Panc1 (cell line): ENCODE data around the gene LTC4S. TPM values are rescaled to one million over a fixed set of nuclear protein-coding genes. Genes with fewer than 3 reads are reported as not detected.

ENCODE experiments used
- ATAC-seq: fragments of 200-7000 bp; cut with Tn5 transposase; 2 replicates; pipeline ENCODE4 v1.9.1; 2020; ENCODE audit warnings: mild to moderate bottlenecking, moderate library complexity
- BruUV-seq: library from RNA; stranded (reverse); fragments of 400-500 nt; replicated peaks from 2 replicates; lab custom pipeline; 2021; lab: Mats Ljungman, UMichigan
- CTCF ChIA-PET: fragments of 300-600 bp; sonication (Branson Sonifier 250); formaldehyde crosslinking; loops from one replicate; lab custom pipeline; 2022; ENCODE audit warnings: antibody characterized with exemption; lab: Charles Lee
- POLR2A ChIA-PET: fragments of 300-600 bp; sonication (Branson Sonifier 250); formaldehyde crosslinking; loops from one replicate; lab custom pipeline; 2022; ENCODE audit warnings: antibody characterized with exemption; lab: Charles Lee
- DNase-seq: peaks from one replicate; pipeline ENCODE4 v3.0.0-alpha.2; 2010; ENCODE audit warnings: low read depth, low spot score
- H3K27ac ChIP-seq: 2 replicates; pipeline ENCODE4 v1.5.1; 2011; ENCODE audit warnings: mild to moderate bottlenecking, low read length, inconsistent platforms
- H3K27me3 ChIP-seq: fragments of 200-500 bp; sonication (Bioruptor generic); 2 replicates; pipeline ENCODE4 v1.6.0; 2014; ENCODE audit warnings: low read length, inconsistent platforms; ENCODE audit not compliant: control insufficient read depth, insufficient read depth
- H3K36me3 ChIP-seq: fragments of 200-500 bp; sonication (Bioruptor generic); 2 replicates; pipeline ENCODE4 v1.5.1; 2014; ENCODE audit warnings: inconsistent platforms, mild to moderate bottlenecking, low read length, moderate library complexity; ENCODE audit not compliant: control insufficient read depth, insufficient read depth
- H3K4me1 ChIP-seq: 2 replicates; pipeline ENCODE4 v1.5.1; 2011; ENCODE audit warnings: inconsistent platforms, mild to moderate bottlenecking, low read length, moderate library complexity; ENCODE audit not compliant: control insufficient read depth, insufficient read depth
- H3K4me3 ChIP-seq, 2 experiments: 2 replicates each; pipeline ENCODE4 v1.5.1; 2011 to 2012; ENCODE audit warnings: low read depth in 2 of 2, low read length in 2 of 2, mild to moderate bottlenecking in 2 of 2, inconsistent platforms in 1 of 2, moderate library complexity in 1 of 2
- H3K9me3 ChIP-seq: fragments of 200-500 bp; sonication (Bioruptor generic); 2 replicates; pipeline ENCODE4 v1.5.1; 2014; ENCODE audit warnings: low read depth, mild to moderate bottlenecking, inconsistent platforms, low read length, moderate library complexity; ENCODE audit not compliant: control insufficient read depth, insufficient read depth
- CTCF ChIP-seq: fragments of 450-650 bp; IDR thresholded peaks from 2 replicates; pipeline ENCODE4 v1.5.1; 2017; ENCODE audit warnings: mild to moderate bottlenecking
- POLR2AphosphoS5 ChIP-seq: IDR thresholded peaks from 2 replicates; pipeline ENCODE4 v1.6.1; 2012; ENCODE audit warnings: mild to moderate bottlenecking, low read depth, low read length, moderate library complexity
- REST ChIP-seq, 2 experiments: IDR thresholded peaks; 2 replicates each; pipeline ENCODE4 v1.6.1; 2011 to 2012; ENCODE audit warnings: low read depth in 2 of 2, control low read depth in 1 of 2, low read length in 1 of 2, mild to moderate bottlenecking in 1 of 2, moderate library complexity in 1 of 2; ENCODE audit not compliant: insufficient read depth in 1 of 2
- SIN3A ChIP-seq: IDR thresholded peaks from 2 replicates; pipeline ENCODE4 v1.6.1; 2012; ENCODE audit warnings: low read depth, mild to moderate bottlenecking, low read length, moderate library complexity, borderline replicate concordance; ENCODE audit not compliant: insufficient read depth
- TCF7L2 ChIP-seq: IDR thresholded peaks from 2 replicates; pipeline ENCODE4 v1.6.1; 2011; ENCODE audit warnings: mild to moderate bottlenecking, low read depth, low read length, inconsistent platforms
- in situ Hi-C: cut with HindIII; loops from 2 replicates; pipeline ENCODE4 v1.10.0; 2016; ENCODE audit warnings: low sequenced_read_pairs, low pct_unique_long_range_greater_than_20kb
- intact Hi-C: fragments of 100-400 bp; cut with micrococcal nuclease; formaldehyde crosslinking; loops from one replicate; pipeline ENCODE4 v1.10.0; 2022; ENCODE audit not compliant: unreplicated experiment
- total RNA-seq: library from RNA; stranded (reverse); gene quantifications from one replicate; pipeline ENCODE4 v1.2.1, GENCODE V29; 2021; ENCODE audit not compliant: unreplicated experiment

Gene LTC4S
- total RNA-seq, 1 experiment from 2014 or later, result 0.69 TPM

- ATAC-seq (no peak), DNase-seq (no peak)
- no peaks in the 10 kb centered on the region for H3K9me3 ChIP-seq
- ChIA-PET CTCF (interaction anchor here (2.0 kb wide), 1 partner anchor 29 kb away, joined by 12 read pairs; no protein-coding TSS in a partner anchor), POLR2A (interaction anchor here (0.6 kb wide), 1 partner anchor 1220 kb away, joined by 7 read pairs; no protein-coding TSS in a partner anchor)
- no peaks in the 10 kb centered on the region for H3K27me3 ChIP-seq
- intact Hi-C loops, result no loop called here
- peaks cover 51% of the 10 kb centered on the region for H3K4me1 ChIP-seq
- no peak for TF ChIP-seq CTCF
- H3K27ac ChIP-seq, result no peak overlapping the region
- in situ Hi-C loops, result no loop called here
- no peak overlapping the region for H3K4me3 ChIP-seq
- BruUV-seq, result no TSS peak
- peaks cover 13% of the 10 kb centered on the region for H3K36me3 ChIP-seq
These were observed 37.2 kb downstream of the LTC4S start for GRCh38 chr5:179830818-179831468.

GRCh38 chr5:179832039-179832745, 38.4 kb downstream of the LTC4S start:
- DNase-seq, result no peak
- no peak for TF ChIP-seq REST (IDR thresholded peaks at IDR 0.05; ENCODE audit: insufficient read depth in 1 of 2, low read depth in 2 of 2, low read length in 1 of 2)
- no peak for TF ChIP-seq SIN3A
- TF ChIP-seq CTCF, result no peak
- no peak for TF ChIP-seq TCF7L2
- no peak; the same call in 1 of the 2 replicates for TF ChIP-seq POLR2AphosphoS5
- intact Hi-C loops (no loop called here), in situ Hi-C loops (no loop called here)
- H3K36me3 ChIP-seq, result peaks cover 18% of the 10 kb centered on the region
- POLR2A ChIA-PET, result interaction anchor here (0.6 kb wide), 1 partner anchor 25 kb away, joined by 4 read pairs; no protein-coding TSS in a partner anchor
- CTCF ChIA-PET, result interaction anchor here (0.6 kb wide), 1 partner anchor 144 kb away, joined by 5 read pairs; no protein-coding TSS in a partner anchor
- peaks cover 53% of the 10 kb centered on the region for H3K4me1 ChIP-seq
- no peak overlapping the region for H3K4me3 ChIP-seq
- no peaks in the 10 kb centered on the region for H3K9me3 ChIP-seq
- no TSS peak for BruUV-seq
- peak; percentile 48 for ATAC-seq
- peak overlapping the region; percentile 25; the same call in 1 of the 2 replicates for H3K27ac ChIP-seq
- H3K27me3 ChIP-seq, result no peaks in the 10 kb centered on the region
